GM18508 (cell line): ENCODE data around the gene CDH26.

Experiments
- ATAC-seq: cut with Tn5 transposase; IDR thresholded peaks from one replicate; pipeline ENCODE4 v1.9.1; 2021; ENCODE audit warnings: moderate number of reproducible peaks; ENCODE audit not compliant: insufficient read depth, unreplicated experiment

The CDH26 gene

GRCh38 chr20:60009826-60010616 lies 51.8 kb downstream of the CDH26 start:
- ATAC-seq: no peak

- ATAC-seq: no peak
These were observed 52.7 kb downstream of the CDH26 start for GRCh38 chr20:60010689-60011458.

- no peak for ATAC-seq
These were observed 53.6 kb downstream of the CDH26 start for GRCh38 chr20:60011512-60012507.

GRCh38 chr20:60013296-60014139 lies 55.3 kb downstream of the CDH26 start:
- no peak for ATAC-seq

- no peak for ATAC-seq
These were observed 58.2 kb downstream of the CDH26 start for GRCh38 chr20:60016406-60016805.

GRCh38 chr20:60020251-60020650 lies 62.0 kb downstream of the CDH26 start:
- ATAC-seq: no peak

- no peak for ATAC-seq
These were observed 62.9 kb downstream of the CDH26 start for GRCh38 chr20:60021104-60021503.

- no peak for ATAC-seq
These were observed 64.6 kb downstream of the CDH26 start for GRCh38 chr20:60022849-60023248.

- ATAC-seq: no peak
These were observed 66.0 kb downstream of the CDH26 start for GRCh38 chr20:60024245-60024644.

GRCh38 chr20:60024801-60025200 lies 66.6 kb downstream of the CDH26 start:
- no peak for ATAC-seq

GRCh38 chr20:60026010-60026409 lies 67.8 kb downstream of the CDH26 start:
- ATAC-seq: no peak

GRCh38 chr20:60030471-60030870 lies 72.2 kb downstream of the CDH26 start:
- ATAC-seq: no peak

GRCh38 chr20:60031107-60031506 lies 72.9 kb downstream of the CDH26 start:
- no peak for ATAC-seq

- no peak for ATAC-seq
These were observed 76.2 kb downstream of the CDH26 start for GRCh38 chr20:60034231-60035110.

GRCh38 chr20:60035486-60035885 lies 77.3 kb downstream of the CDH26 start:
- no peak for ATAC-seq

- no peak for ATAC-seq
These were observed 78.1 kb downstream of the CDH26 start for GRCh38 chr20:60036346-60036745.

- no peak for ATAC-seq
These were observed 78.7 kb downstream of the CDH26 start for GRCh38 chr20:60036746-60037499.
